Testis (tissue), 2 donors: ENCODE results near the gene ZNF83.

ENCODE experiments used
- POLR2A ChIP-seq: fragments of 450-650 bp; IDR thresholded peaks from one replicate; pipeline ENCODE4 v1.6.1; 2017; ENCODE audit warnings: antibody characterized with exemption, mild to moderate bottlenecking, moderate library complexity
- TF ChIP-seq, protein P1 (sequence below), 3 experiments: fragments of 450-650 bp in 2 of 3; fragments of 200-600 bp in 1 of 3; sonication (generic) in 1 of 3; IDR thresholded peaks; one replicate each; pipeline ENCODE4 v1.5.1; 2016 to 2019; ENCODE audit warnings: antibody characterized with exemption in 3 of 3, mild to moderate bottlenecking in 2 of 3, moderate library complexity in 1 of 3

DNA sequence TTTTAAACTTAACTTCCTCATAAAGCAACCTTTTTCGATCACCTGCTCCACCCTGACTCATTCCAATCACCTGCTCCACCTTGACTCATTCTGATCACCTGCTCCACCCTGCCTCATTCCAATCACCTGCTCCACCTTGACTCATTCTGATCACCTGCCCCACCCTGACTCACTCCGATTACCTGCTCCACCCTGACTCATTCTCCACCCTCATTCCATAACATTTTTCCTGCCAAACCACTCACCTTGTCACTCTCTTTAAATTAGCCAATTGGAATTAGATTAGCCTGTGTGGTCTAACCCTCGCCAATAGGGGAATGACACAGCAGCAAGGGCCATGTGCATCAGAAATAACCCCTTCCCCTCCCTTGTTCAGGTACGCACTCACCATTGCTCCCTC, 31.9 kb upstream of the ZNF83 start:
- TF ChIP-seq, protein P1, sequence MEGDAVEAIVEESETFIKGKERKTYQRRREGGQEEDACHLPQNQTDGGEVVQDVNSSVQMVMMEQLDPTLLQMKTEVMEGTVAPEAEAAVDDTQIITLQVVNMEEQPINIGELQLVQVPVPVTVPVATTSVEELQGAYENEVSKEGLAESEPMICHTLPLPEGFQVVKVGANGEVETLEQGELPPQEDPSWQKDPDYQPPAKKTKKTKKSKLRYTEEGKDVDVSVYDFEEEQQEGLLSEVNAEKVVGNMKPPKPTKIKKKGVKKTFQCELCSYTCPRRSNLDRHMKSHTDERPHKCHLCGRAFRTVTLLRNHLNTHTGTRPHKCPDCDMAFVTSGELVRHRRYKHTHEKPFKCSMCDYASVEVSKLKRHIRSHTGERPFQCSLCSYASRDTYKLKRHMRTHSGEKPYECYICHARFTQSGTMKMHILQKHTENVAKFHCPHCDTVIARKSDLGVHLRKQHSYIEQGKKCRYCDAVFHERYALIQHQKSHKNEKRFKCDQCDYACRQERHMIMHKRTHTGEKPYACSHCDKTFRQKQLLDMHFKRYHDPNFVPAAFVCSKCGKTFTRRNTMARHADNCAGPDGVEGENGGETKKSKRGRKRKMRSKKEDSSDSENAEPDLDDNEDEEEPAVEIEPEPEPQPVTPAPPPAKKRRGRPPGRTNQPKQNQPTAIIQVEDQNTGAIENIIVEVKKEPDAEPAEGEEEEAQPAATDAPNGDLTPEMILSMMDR (IDR thresholded peaks at IDR 0.05), result no peak
- no peak for TF ChIP-seq POLR2A
